GM18498 (cell line): ENCODE measurements around the gene DMPK.
"Not testable (repeated sequence)": the region's sequence is repeated elsewhere in the genome, so short reads cannot be mapped to it uniquely, and the experiment has no call there.

ENCODE experiments used
- ATAC-seq: cut with Tn5 transposase; IDR thresholded peaks from one replicate; pipeline ENCODE4 v1.9.1; 2021; ENCODE audit warnings: mild to moderate bottlenecking, moderate library complexity; ENCODE audit not compliant: unreplicated experiment

The DMPK gene

GRCh38 chr19:45752639-45753038 lies 29.7 kb downstream of the DMPK start:
- ATAC-seq, result no peak

GRCh38 chr19:45751483-45751882 lies 30.8 kb downstream of the DMPK start:
- not testable (repeated sequence) for ATAC-seq

- no peak for ATAC-seq
These were observed 34.8 kb downstream of the DMPK start for GRCh38 chr19:45747513-45747912.

- ATAC-seq, result no peak
These were observed 35.4 kb downstream of the DMPK start for GRCh38 chr19:45746866-45747265.

- no peak for ATAC-seq
These were observed 36.7 kb downstream of the DMPK start for GRCh38 chr19:45745606-45746005.

GRCh38 chr19:45742969-45743368 lies 39.3 kb downstream of the DMPK start:
- no peak for ATAC-seq

GRCh38 chr19:45739498-45740439 lies 42.5 kb downstream of the DMPK start:
- no peak for ATAC-seq

- ATAC-seq, result no peak
These were observed 49.0 kb downstream of the DMPK start, which contains the start of gene MEIOSIN for GRCh38 chr19:45733160-45733810. MEIOSIN (plus strand) TSS chr19:45733439; CDS start chr19:45735377, 1,938 bp downstream.

GRCh38 chr19:45730368-45731288 lies 51.7 kb downstream of the DMPK start, which contains the start of gene FBXO46:
FBXO46 (minus strand) TSS chr19:45730896; CDS start chr19:45713495, 17,401 bp downstream.
- peak; percentile 91 for ATAC-seq

- no peak for ATAC-seq
These were observed 52.4 kb downstream of the DMPK start for GRCh38 chr19:45729800-45730290.

GRCh38 chr19:45728683-45729082 lies 53.6 kb downstream of the DMPK start:
- ATAC-seq, result not testable (repeated sequence)

GRCh38 chr19:45720065-45720464 lies 62.2 kb downstream of the DMPK start:
- ATAC-seq, result not testable (repeated sequence)
